Panc1 (cell line): ENCODE data around the gene UBAC2. TPM values are rescaled to one million over a fixed set of nuclear protein-coding genes. Genes with fewer than 3 reads are reported as not detected.

Experiments
- ATAC-seq: fragments of 200-7000 bp; cut with Tn5 transposase; 2 replicates; pipeline ENCODE4 v1.9.1; 2020; ENCODE audit warnings: mild to moderate bottlenecking, moderate library complexity
- BruUV-seq: library from RNA; stranded (reverse); fragments of 400-500 nt; replicated peaks from 2 replicates; lab custom pipeline; 2021; lab: Mats Ljungman, UMichigan
- CTCF ChIA-PET: fragments of 300-600 bp; sonication (Branson Sonifier 250); formaldehyde crosslinking; loops from one replicate; lab custom pipeline; 2022; ENCODE audit warnings: antibody characterized with exemption; lab: Charles Lee
- POLR2A ChIA-PET: fragments of 300-600 bp; sonication (Branson Sonifier 250); formaldehyde crosslinking; loops from one replicate; lab custom pipeline; 2022; ENCODE audit warnings: antibody characterized with exemption; lab: Charles Lee
- DNase-seq: peaks from one replicate; pipeline ENCODE4 v3.0.0-alpha.2; 2010; ENCODE audit warnings: low read depth, low spot score
- H3K27ac ChIP-seq: 2 replicates; pipeline ENCODE4 v1.5.1; 2011; ENCODE audit warnings: mild to moderate bottlenecking, low read length, inconsistent platforms
- H3K27me3 ChIP-seq: fragments of 200-500 bp; sonication (Bioruptor generic); 2 replicates; pipeline ENCODE4 v1.6.0; 2014; ENCODE audit warnings: low read length, inconsistent platforms; ENCODE audit not compliant: control insufficient read depth, insufficient read depth
- H3K36me3 ChIP-seq: fragments of 200-500 bp; sonication (Bioruptor generic); 2 replicates; pipeline ENCODE4 v1.5.1; 2014; ENCODE audit warnings: inconsistent platforms, mild to moderate bottlenecking, low read length, moderate library complexity; ENCODE audit not compliant: control insufficient read depth, insufficient read depth
- H3K4me1 ChIP-seq: 2 replicates; pipeline ENCODE4 v1.5.1; 2011; ENCODE audit warnings: inconsistent platforms, mild to moderate bottlenecking, low read length, moderate library complexity; ENCODE audit not compliant: control insufficient read depth, insufficient read depth
- H3K4me3 ChIP-seq, 2 experiments: 2 replicates each; pipeline ENCODE4 v1.5.1; 2011 to 2012; ENCODE audit warnings: low read depth in 2 of 2, low read length in 2 of 2, mild to moderate bottlenecking in 2 of 2, inconsistent platforms in 1 of 2, moderate library complexity in 1 of 2
- H3K9me3 ChIP-seq: fragments of 200-500 bp; sonication (Bioruptor generic); 2 replicates; pipeline ENCODE4 v1.5.1; 2014; ENCODE audit warnings: low read depth, mild to moderate bottlenecking, inconsistent platforms, low read length, moderate library complexity; ENCODE audit not compliant: control insufficient read depth, insufficient read depth
- POLR2AphosphoS5 ChIP-seq: IDR thresholded peaks from 2 replicates; pipeline ENCODE4 v1.6.1; 2012; ENCODE audit warnings: mild to moderate bottlenecking, low read depth, low read length, moderate library complexity
- SIN3A ChIP-seq: IDR thresholded peaks from 2 replicates; pipeline ENCODE4 v1.6.1; 2012; ENCODE audit warnings: low read depth, mild to moderate bottlenecking, low read length, moderate library complexity, borderline replicate concordance; ENCODE audit not compliant: insufficient read depth
- TCF7L2 ChIP-seq: IDR thresholded peaks from 2 replicates; pipeline ENCODE4 v1.6.1; 2011; ENCODE audit warnings: mild to moderate bottlenecking, low read depth, low read length, inconsistent platforms
- in situ Hi-C: cut with HindIII; loops from 2 replicates; pipeline ENCODE4 v1.10.0; 2016; ENCODE audit warnings: low sequenced_read_pairs, low pct_unique_long_range_greater_than_20kb
- intact Hi-C: fragments of 100-400 bp; cut with micrococcal nuclease; formaldehyde crosslinking; loops from one replicate; pipeline ENCODE4 v1.10.0; 2022; ENCODE audit not compliant: unreplicated experiment
- total RNA-seq: library from RNA; stranded (reverse); gene quantifications from one replicate; pipeline ENCODE4 v1.2.1, GENCODE V29; 2021; ENCODE audit not compliant: unreplicated experiment
- TF ChIP-seq, protein P1 (sequence below): fragments of 450-650 bp; IDR thresholded peaks from 2 replicates; pipeline ENCODE4 v1.5.1; 2017; ENCODE audit warnings: mild to moderate bottlenecking
- TF ChIP-seq, protein P2 (sequence below), 2 experiments: IDR thresholded peaks; 2 replicates each; pipeline ENCODE4 v1.6.1; 2011 to 2012; ENCODE audit warnings: low read depth in 2 of 2, control low read depth in 1 of 2, low read length in 1 of 2, mild to moderate bottlenecking in 1 of 2, moderate library complexity in 1 of 2; ENCODE audit not compliant: insufficient read depth in 1 of 2

The UBAC2 gene
- total RNA-seq, 1 experiment from 2014 or later: 40.8 TPM

DNA sequence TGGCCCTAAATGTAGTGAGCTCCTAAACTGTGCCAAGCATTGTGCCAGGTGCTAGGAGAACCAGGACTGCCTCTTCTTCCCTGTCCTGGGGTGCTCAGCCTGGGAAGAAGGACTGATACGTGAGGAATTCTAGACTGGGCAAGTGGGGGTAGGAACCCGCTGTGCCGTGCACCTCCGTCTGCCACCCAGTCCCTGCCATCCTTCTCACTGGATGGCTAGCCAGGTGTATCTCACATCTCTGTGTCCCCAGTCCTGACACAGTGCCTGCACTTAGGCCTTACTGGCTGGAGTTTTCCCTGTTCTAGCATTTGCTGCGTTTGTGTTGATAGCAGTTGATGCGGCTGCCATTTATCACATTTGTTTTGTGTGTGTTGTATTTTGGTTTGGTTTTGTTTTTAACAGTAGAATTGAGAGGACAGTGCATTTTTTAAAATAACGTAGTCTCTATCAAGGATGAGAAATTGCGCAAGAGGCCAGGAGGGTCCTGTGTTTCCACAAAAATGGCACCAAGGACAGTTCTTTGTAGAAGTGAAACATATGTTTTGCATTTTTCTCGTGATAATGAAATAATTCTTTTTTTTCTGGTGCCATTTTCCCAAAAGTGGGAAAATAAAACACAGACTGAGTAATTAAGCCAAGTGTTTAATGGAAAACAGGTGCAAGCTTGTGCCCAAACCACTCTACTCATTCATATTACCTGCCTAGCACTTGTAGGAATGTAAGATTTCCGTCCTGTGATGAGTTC, 111.3 kb downstream of the UBAC2 start:
- ChIA-PET POLR2A (no interaction called here), CTCF (no interaction called here)
- H3K27ac ChIP-seq: no peak overlapping the region
- intact Hi-C loops (no loop called here), in situ Hi-C loops (no loop called here)
- no peaks in the 10 kb centered on the region for H3K27me3 ChIP-seq
- BruUV-seq: no TSS peak
- ATAC-seq (no peak), DNase-seq (no peak)
- TF ChIP-seq, protein P1, sequence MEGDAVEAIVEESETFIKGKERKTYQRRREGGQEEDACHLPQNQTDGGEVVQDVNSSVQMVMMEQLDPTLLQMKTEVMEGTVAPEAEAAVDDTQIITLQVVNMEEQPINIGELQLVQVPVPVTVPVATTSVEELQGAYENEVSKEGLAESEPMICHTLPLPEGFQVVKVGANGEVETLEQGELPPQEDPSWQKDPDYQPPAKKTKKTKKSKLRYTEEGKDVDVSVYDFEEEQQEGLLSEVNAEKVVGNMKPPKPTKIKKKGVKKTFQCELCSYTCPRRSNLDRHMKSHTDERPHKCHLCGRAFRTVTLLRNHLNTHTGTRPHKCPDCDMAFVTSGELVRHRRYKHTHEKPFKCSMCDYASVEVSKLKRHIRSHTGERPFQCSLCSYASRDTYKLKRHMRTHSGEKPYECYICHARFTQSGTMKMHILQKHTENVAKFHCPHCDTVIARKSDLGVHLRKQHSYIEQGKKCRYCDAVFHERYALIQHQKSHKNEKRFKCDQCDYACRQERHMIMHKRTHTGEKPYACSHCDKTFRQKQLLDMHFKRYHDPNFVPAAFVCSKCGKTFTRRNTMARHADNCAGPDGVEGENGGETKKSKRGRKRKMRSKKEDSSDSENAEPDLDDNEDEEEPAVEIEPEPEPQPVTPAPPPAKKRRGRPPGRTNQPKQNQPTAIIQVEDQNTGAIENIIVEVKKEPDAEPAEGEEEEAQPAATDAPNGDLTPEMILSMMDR: no peak
- TF ChIP-seq POLR2AphosphoS5 (no peak), TCF7L2 (no peak), SIN3A (no peak)
- TF ChIP-seq, protein P2, sequence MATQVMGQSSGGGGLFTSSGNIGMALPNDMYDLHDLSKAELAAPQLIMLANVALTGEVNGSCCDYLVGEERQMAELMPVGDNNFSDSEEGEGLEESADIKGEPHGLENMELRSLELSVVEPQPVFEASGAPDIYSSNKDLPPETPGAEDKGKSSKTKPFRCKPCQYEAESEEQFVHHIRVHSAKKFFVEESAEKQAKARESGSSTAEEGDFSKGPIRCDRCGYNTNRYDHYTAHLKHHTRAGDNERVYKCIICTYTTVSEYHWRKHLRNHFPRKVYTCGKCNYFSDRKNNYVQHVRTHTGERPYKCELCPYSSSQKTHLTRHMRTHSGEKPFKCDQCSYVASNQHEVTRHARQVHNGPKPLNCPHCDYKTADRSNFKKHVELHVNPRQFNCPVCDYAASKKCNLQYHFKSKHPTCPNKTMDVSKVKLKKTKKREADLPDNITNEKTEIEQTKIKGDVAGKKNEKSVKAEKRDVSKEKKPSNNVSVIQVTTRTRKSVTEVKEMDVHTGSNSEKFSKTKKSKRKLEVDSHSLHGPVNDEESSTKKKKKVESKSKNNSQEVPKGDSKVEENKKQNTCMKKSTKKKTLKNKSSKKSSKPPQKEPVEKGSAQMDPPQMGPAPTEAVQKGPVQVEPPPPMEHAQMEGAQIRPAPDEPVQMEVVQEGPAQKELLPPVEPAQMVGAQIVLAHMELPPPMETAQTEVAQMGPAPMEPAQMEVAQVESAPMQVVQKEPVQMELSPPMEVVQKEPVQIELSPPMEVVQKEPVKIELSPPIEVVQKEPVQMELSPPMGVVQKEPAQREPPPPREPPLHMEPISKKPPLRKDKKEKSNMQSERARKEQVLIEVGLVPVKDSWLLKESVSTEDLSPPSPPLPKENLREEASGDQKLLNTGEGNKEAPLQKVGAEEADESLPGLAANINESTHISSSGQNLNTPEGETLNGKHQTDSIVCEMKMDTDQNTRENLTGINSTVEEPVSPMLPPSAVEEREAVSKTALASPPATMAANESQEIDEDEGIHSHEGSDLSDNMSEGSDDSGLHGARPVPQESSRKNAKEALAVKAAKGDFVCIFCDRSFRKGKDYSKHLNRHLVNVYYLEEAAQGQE (IDR thresholded peaks at IDR 0.05; ENCODE audit: insufficient read depth in 1 of 2, low read depth in 2 of 2, low read length in 1 of 2): no peak
- H3K36me3 ChIP-seq: no peaks in the 10 kb centered on the region
- no peak overlapping the region for H3K4me3 ChIP-seq
- H3K9me3 ChIP-seq: no peaks in the 10 kb centered on the region
- H3K4me1 ChIP-seq: no peaks in the 10 kb centered on the region

DNA sequence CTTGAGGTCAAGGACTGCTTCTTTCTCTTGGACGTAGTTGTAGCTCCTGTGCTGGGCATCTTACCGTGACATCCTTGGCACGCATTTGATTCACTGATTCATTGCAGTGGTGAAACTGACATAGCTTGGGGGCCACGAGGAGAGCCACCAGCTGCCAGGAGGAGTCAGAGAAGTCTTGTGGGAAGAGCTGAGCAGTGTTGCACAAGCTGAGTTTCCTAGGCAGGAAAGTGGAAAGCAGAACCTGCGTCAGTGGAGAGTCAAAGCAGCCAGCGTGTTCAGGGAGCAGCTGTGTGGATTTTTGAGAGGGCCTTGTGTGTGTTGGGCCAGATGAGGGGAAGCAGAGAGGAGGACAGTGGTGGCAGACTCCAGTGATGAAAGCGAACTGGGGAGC, 111.8 kb downstream of the UBAC2 start:
- Histone ChIP-seq H3K27me3 (no peaks in the 10 kb centered on the region), H3K4me3 (no peak overlapping the region), H3K4me1 (no peaks in the 10 kb centered on the region), H3K27ac (no peak overlapping the region), H3K36me3 (no peaks in the 10 kb centered on the region), H3K9me3 (no peaks in the 10 kb centered on the region)
- CTCF ChIA-PET: no interaction called here
- ATAC-seq (no peak), DNase-seq (no peak)
- TF ChIP-seq POLR2AphosphoS5: no peak
- no peak for TF ChIP-seq SIN3A
- TF ChIP-seq, protein P1: no peak
- no peak for TF ChIP-seq TCF7L2
- TF ChIP-seq, protein P2 (IDR thresholded peaks at IDR 0.05; ENCODE audit: insufficient read depth in 1 of 2, low read depth in 2 of 2, low read length in 1 of 2): no peak
- no TSS peak for BruUV-seq
- POLR2A ChIA-PET: no interaction called here
- in situ Hi-C loops: no loop called here
- intact Hi-C loops: no loop called here
